HepG2 (cell line): ENCODE measurements around the gene GASK1A. TPM values are rescaled to one million over a fixed set of nuclear protein-coding genes. Genes with fewer than 3 reads are reported as not detected.

Source experiments
- ATAC-seq: fragments of 200-7000 bp; cut with Tn5 transposase; 3 replicates; pipeline ENCODE4 v1.9.1; 2020; ENCODE audit warnings: mild to moderate bottlenecking, moderate library complexity
- BruUV-seq: library from RNA; stranded (reverse); fragments of 400-500 nt; replicated peaks from 2 replicates; lab custom pipeline; 2021; lab: Mats Ljungman, UMichigan
- CTCF ChIA-PET: fragments of 300-600 bp; formaldehyde crosslinking; extraction: SDS; loops from one replicate; lab custom pipeline; 2021; ENCODE audit warnings: low total read pairs, inconsistent platforms, low intra/inter-chr PET ratio; lab: Yijun Ruan, JAX
- POLR2A ChIA-PET: fragments of 350-600 bp; sonication (Branson Sonifier 250); formaldehyde crosslinking; loops from one replicate; lab custom pipeline; 2020; ENCODE audit warnings: antibody characterized with exemption, inconsistent platforms; lab: Yijun Ruan, JAX
- DNase-seq: peaks from one replicate; pipeline ENCODE4 v3.0.0-alpha.2; 2015; ENCODE audit warnings: low spot score
- FAIRE-seq: peaks from 3 replicates; lab custom pipeline; 2011; peaks lifted over from hg19 to GRCh38; lab: Jason Lieb, UNC
- H2AFZ ChIP-seq: one replicate; pipeline ENCODE4 v1.6.1; 2011; ENCODE audit warnings: low read length, inconsistent platforms
- H3K27ac ChIP-seq: fragments of 300-600 bp; 3 replicates; pipeline ENCODE4 v1.8.0; 2011; ENCODE audit warnings: mixed run types, mild to moderate bottlenecking, mixed read lengths, low read length, inconsistent platforms; ENCODE audit not compliant: insufficient read depth; ENCODE audit errors: extremely low read length
- H3K27me3 ChIP-seq, 2 experiments: fragments of 200-600 bp in 1 of 2; 2 replicates in 1 of 2; 3 replicates in 1 of 2; pipeline versions ENCODE4 v1.6.0 to v1.8.0; 2011; ENCODE audit warnings: low read length in 2 of 2, mild to moderate bottlenecking in 2 of 2, moderate library complexity in 2 of 2, inconsistent platforms in 1 of 2; ENCODE audit not compliant: insufficient read depth in 2 of 2, control insufficient read depth in 1 of 2
- H3K36me3 ChIP-seq, 2 experiments: fragments of 200-600 bp in 1 of 2; replicated peaks in 1 of 2; 2 replicates in 1 of 2; 3 replicates in 1 of 2; pipeline versions ENCODE4 v1.5.1 to v1.8.0; 2011; ENCODE audit warnings: low read length in 2 of 2, inconsistent platforms in 1 of 2; ENCODE audit not compliant: insufficient read depth in 2 of 2, control insufficient read depth in 1 of 2
- H3K4me1 ChIP-seq: 2 replicates; pipeline ENCODE4 v1.5.1; 2012; ENCODE audit warnings: low read length, inconsistent platforms; ENCODE audit not compliant: insufficient read depth
- H3K4me2 ChIP-seq: 2 replicates; pipeline ENCODE4 v1.6.0; 2011; ENCODE audit warnings: low read depth, low read length, inconsistent platforms
- H3K4me3 ChIP-seq, 3 experiments: fragments of 200-600 bp in 1 of 3; sonication (generic), shearing (Covaris generic) in 1 of 3; replicated peaks in 1 of 3; 2 replicates each; pipeline ENCODE4 v1.5.1; 2011 to 2016; ENCODE audit warnings: low read length in 3 of 3, inconsistent platforms in 2 of 3, low read depth in 2 of 3, mild to moderate bottlenecking in 2 of 3, control low read depth in 1 of 3, mixed read lengths in 1 of 3; ENCODE audit not compliant: insufficient read depth in 1 of 3
- H3K79me2 ChIP-seq: one replicate; pipeline ENCODE4 v1.6.1; 2011; ENCODE audit warnings: low read length, inconsistent platforms; ENCODE audit not compliant: insufficient read depth
- H3K9ac ChIP-seq: 2 replicates; pipeline ENCODE4 v1.6.0; 2011; ENCODE audit warnings: mild to moderate bottlenecking, low read depth, low read length, inconsistent platforms; ENCODE audit not compliant: insufficient read depth
- H3K9me3 ChIP-seq: 2 replicates; pipeline ENCODE4 v1.5.1; 2012; ENCODE audit warnings: mild to moderate bottlenecking, low read length
- H4K20me1 ChIP-seq: 2 replicates; pipeline ENCODE4 v1.6.0; 2011; ENCODE audit warnings: inconsistent platforms, mild to moderate bottlenecking, low read length, moderate library complexity; ENCODE audit not compliant: insufficient read depth
- BRCA1 ChIP-seq: sonication (generic); formaldehyde crosslinking; IDR thresholded peaks from 2 replicates; pipeline ENCODE4 v1.4.0; 2020; ENCODE audit warnings: missing genetic modification reagents
- CBX1 ChIP-seq: IDR thresholded peaks from one replicate; pipeline ENCODE4 v1.6.1; 2016; ENCODE audit warnings: antibody characterized with exemption, low read depth
- HNF1A ChIP-seq, 2 experiments: sonication (generic) in 1 of 2; formaldehyde crosslinking in 1 of 2; IDR thresholded peaks; 2 replicates each; pipeline versions ENCODE4 v1.4.0 to v1.6.1; 2016 to 2020; ENCODE audit warnings: borderline replicate concordance in 1 of 2, low read depth in 1 of 2, mild to moderate bottlenecking in 1 of 2, missing genetic modification reagents in 1 of 2
- NFKB2 ChIP-seq: sonication (generic); formaldehyde crosslinking; IDR thresholded peaks from 2 replicates; pipeline ENCODE4 v1.4.0; 2020; ENCODE audit warnings: missing genetic modification reagents, borderline replicate concordance
- NR2F6 ChIP-seq, 2 experiments: IDR thresholded peaks; 2 replicates each; pipeline ENCODE4 v1.6.1; 2016; ENCODE audit warnings: antibody characterized with exemption in 1 of 2, mild to moderate bottlenecking in 1 of 2
- TP53 ChIP-seq: sonication (generic); formaldehyde crosslinking; conservative IDR thresholded peaks from 2 replicates; pipeline ENCODE4 v1.4.0; 2020; ENCODE audit warnings: missing genetic modification reagents
- ZNF234 ChIP-seq: sonication (generic); formaldehyde crosslinking; conservative IDR thresholded peaks from 2 replicates; pipeline ENCODE4 v1.5.1; 2020; ENCODE audit warnings: mild to moderate bottlenecking, missing genetic modification reagents
- ZNF770 ChIP-seq: sonication (generic); formaldehyde crosslinking; IDR thresholded peaks from 2 replicates; pipeline ENCODE4 v1.5.0; 2020; ENCODE audit warnings: mild to moderate bottlenecking, missing genetic modification reagents
- WGBS: methylation state at CpG from one replicate; pipeline ENCODE4 v1.1.6; 2017; ENCODE audit warnings: low lambda C conversion rate; 5-methylcytosine and 5-hydroxymethylcytosine counted together
- in situ Hi-C: cut with HindIII; loops from 2 replicates; pipeline ENCODE4 v1.10.0; 2017; ENCODE audit warnings: low pct_unique_long_range_greater_than_20kb; ENCODE audit not compliant: extremely low pct_ligation_motif_present
- intact Hi-C: fragments of 100-400 bp; cut with micrococcal nuclease; formaldehyde crosslinking; loops from one replicate; pipeline ENCODE4 v1.10.0; 2022; ENCODE audit not compliant: unreplicated experiment
- polyA plus RNA-seq, 8 experiments: library from polyadenylated mRNA; depleted of rRNA in 3 of 8; stranded (reverse) in 7 of 8; unstranded in 1 of 8; fragments of >200 nt; fragmentation: Illumina TruSeq in 4 of 8; extraction: Trizol in 4 of 8; gene quantifications; 2 replicates each; pipeline versions ENCODE4 v1.2.1 to v1.2.3, GENCODE V29; 2011 to 2016; ENCODE audit warnings: low read depth in 4 of 8, missing spikeins in 1 of 8, mixed read lengths in 1 of 8; ENCODE audit not compliant: insufficient read depth in 1 of 8
- total RNA-seq, 5 experiments: library from RNA; depleted of rRNA; stranded (reverse); fragments of >200 nt; fragmentation: Illumina TruSeq; extraction: Trizol; gene quantifications; 2 replicates each; pipeline ENCODE4 v1.2.3, GENCODE V29; 2016; ENCODE audit warnings: low read depth in 1 of 5
- TF ChIP-seq, protein P1 (sequence below): sonication (generic); formaldehyde crosslinking; IDR thresholded peaks from 2 replicates; pipeline ENCODE4 v1.8.1; 2022; ENCODE audit warnings: mild to moderate bottlenecking, missing genetic modification reagents

Gene GASK1A
- total and polyA plus RNA-seq, 2 of the 13 experiments (the other 11 are each of a cell fraction or from before 2014, with no cell fraction given), result not detected

DNA sequence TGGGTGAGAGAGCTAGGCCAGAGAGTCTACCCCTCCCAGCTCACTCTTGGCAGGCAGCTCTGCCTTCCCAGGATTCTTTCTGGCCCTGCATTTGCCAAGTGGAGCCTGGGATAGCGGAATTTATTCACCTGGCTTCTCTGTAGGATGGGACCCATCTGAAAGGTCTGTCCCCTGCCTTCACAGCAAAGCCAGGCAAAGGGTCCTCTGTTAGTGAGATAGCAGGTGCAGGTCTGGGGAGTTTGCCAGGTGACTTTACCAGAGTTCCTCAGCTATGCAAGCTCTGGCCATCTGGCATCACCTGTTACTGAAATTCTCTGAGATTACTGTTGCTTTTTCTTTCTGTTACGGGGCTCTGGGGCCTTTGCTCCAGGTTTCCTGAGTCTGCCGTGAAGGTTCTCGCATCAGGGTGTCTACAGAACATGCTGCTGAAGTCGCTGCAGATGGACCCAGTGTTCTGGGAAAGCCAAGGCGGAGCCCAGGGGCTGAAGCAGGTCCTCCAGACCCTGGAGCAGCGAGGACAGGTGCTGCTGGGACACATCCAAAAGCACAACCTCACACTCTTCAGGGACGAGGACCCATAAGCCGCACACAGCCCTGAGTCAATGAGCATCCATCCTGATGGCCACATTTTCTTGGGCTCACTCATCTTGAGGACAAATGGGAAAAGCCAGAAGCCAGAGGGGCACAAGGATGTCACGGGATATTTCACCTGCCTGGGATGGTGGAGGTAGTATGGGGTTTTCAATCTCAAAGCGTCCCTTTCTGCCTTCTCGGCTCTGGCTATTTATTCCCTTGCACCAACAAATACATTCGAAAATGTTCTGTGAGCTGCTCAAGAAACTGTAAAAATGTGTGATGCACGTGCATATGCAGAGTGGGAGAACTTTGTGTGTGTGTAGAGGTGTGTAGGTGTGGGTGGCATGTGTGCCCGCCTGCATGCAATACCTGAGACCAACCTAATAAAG, 77.0 kb downstream of the GASK1A start:
- H3K79me2 ChIP-seq, result no peaks in the 10 kb centered on the region
- 36% methylated on average over 9 of the region's 15 CpGs for WGBS
- no peak overlapping the region for H3K4me2 ChIP-seq
- H3K9ac ChIP-seq, result no peak overlapping the region
- no peaks in the 10 kb centered on the region for H3K4me1 ChIP-seq
- intact Hi-C loops (no loop called here), in situ Hi-C loops (no loop called here)
- ChIA-PET POLR2A (no interaction called here), CTCF (no interaction called here)
- no peak for DNase-seq
- H3K4me3 ChIP-seq, result no peak overlapping the region
- peaks cover 0 to 18% of the 10 kb centered on the region in 2 experiments; a peak in 3 of 5 replicates for H3K27me3 ChIP-seq
- H2AFZ ChIP-seq, result no peak overlapping the region
- no peak for FAIRE-seq
- H4K20me1 ChIP-seq, result no peaks in the 10 kb centered on the region
- BruUV-seq, result no TSS peak
- H3K9me3 ChIP-seq, result no peaks in the 10 kb centered on the region
- no peak for ATAC-seq
- H3K36me3 ChIP-seq, result no peaks in the 10 kb centered on the region
- no peak for TF ChIP-seq ZNF234
- no peak for TF ChIP-seq NFKB2 (CRISPR knock-in tag)
- no peak for TF ChIP-seq HNF1A (IDR thresholded peaks at IDR 0.05; ENCODE audit: low read depth)
- TF ChIP-seq HNF1A (CRISPR knock-in tag; IDR thresholded peaks at IDR 0.05; ENCODE audit: borderline replicate concordance), result no peak
- TF ChIP-seq, protein P1, sequence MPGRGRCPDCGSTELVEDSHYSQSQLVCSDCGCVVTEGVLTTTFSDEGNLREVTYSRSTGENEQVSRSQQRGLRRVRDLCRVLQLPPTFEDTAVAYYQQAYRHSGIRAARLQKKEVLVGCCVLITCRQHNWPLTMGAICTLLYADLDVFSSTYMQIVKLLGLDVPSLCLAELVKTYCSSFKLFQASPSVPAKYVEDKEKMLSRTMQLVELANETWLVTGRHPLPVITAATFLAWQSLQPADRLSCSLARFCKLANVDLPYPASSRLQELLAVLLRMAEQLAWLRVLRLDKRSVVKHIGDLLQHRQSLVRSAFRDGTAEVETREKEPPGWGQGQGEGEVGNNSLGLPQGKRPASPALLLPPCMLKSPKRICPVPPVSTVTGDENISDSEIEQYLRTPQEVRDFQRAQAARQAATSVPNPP (CRISPR knock-in tag), result no peak
- TF ChIP-seq ZNF770, result no peak
- TF ChIP-seq CBX1, result no peak
- no peak for TF ChIP-seq BRCA1 (CRISPR knock-in tag)
- no peak for TF ChIP-seq NR2F6 (IDR thresholded peaks at IDR 0.05)
- TF ChIP-seq NR2F6 (CRISPR knock-in tag; IDR thresholded peaks at IDR 0.05), result no peak
- no peak for TF ChIP-seq TP53 (CRISPR knock-in tag)
- TF ChIP-seq, all 625 proteins: peak for 0
- H3K27ac ChIP-seq, result no peak overlapping the region
